HG03354 (cell line): ENCODE results near the gene GLS.
A peak's percentile ranks its signal among the peaks of the same experiment; 100 is the strongest.

Source experiments
- ATAC-seq: cut with Tn5 transposase; IDR thresholded peaks from one replicate; pipeline ENCODE4 v1.9.1; 2021; ENCODE audit warnings: mild to moderate bottlenecking; ENCODE audit not compliant: unreplicated experiment, poor library complexity, severe bottlenecking

Gene GLS

DNA sequence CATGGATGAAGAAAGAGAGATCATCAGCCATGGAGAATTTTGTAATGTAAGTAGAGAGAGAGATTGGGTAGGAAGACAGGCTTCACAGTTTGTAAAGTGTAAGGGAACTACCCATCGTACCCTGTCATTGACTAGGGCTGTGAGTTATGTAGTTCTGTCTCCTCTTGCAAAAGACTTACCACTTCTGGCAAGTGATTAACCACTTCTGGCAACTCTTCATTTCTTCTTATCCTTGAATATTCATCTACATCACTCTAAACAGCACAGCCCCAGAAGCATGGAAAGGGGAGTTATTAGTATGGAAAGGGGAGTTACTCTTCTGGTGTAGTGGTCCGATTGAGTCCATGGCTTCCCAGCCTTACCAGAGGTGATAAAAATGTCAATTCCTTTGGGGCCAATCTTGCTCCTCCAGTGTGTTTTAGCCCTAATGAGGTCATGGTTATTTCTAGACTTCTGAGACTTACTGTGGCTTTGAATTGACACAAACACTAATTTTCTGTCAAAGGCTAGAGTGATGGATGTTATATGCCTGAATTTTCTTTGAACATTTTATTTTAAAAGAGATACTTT is 81.4 kb downstream of the GLS start:
- ATAC-seq: peak; percentile 38

DNA sequence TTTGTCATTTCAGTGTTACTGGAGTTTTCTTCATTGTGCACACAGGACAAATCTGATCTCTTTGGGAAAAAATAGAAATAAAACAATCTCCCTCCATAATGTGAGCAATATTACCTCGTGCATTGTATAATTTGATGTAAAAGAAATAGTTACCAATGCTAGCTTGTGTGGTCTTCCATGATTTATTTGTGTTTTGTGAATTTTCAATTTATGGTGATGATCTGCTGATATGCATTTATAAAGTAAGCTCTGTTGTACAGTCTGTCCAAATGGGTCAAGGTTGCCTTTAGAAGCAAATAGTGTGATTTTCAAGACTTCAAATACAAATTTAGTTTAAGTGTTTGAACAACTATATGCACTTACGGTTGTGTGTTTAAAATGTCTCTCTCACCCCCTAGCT is 82.5 kb downstream of the GLS start:
- ATAC-seq: no peak

DNA sequence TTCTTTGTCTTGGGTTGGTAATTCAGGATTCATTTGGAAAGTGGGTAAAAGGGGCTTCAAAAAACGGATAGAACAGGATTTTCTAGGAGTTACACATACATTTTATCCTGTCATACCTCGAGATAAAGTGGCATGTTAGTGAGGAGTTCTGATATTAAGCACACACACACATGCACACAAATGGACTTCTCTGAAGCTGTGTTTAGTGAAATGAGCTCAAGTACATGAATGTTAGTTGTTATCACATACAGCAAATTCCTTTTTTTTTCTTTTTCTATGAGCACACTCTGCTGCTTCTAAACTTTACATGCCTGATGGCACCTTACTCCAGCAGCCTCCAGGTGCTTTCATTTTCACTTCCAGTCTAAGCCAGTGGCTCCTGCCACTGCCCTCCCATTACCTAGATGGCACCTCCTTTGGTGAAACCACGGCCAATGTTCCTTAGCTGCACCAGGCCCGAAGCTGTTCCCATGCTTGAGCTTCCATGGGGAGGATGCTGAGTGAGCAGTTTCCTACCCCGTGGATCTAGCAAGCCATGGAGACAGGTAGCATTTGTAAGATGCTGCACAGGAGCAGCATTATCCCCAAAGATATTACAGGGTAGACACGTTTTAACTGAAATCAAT is 83.7 kb downstream of the GLS start:
- peak; percentile 33 for ATAC-seq

DNA sequence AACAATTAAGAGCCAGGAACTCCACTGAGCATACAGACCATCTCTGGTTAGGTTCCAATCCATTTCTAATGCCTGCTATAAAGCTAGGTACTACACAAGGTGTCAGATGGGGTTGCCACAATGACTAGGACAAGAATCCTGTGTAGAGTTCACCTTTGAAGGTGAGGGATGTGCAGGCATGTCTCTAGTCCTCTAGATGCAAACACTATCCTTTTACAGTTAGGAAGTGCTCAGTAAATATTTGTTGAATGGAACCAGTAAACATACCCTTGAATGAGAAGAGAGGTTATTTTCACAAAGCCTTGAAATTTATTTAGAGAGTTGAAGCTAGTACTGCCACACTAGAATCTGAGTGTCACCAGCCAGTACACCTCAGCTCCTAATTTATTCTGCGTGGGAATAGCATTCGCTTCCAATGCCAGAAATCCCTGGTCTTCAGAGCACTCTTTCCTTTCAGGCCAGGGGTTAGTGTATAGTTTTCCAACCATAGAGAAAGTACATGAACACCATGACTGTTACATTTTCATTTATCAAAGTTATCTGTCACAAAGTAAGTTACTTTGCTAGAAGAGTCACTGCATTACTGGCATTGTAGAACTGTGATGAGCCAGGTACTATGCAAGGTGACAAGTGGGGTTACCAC is 85.1 kb downstream of the GLS start:
- ATAC-seq: no peak

DNA sequence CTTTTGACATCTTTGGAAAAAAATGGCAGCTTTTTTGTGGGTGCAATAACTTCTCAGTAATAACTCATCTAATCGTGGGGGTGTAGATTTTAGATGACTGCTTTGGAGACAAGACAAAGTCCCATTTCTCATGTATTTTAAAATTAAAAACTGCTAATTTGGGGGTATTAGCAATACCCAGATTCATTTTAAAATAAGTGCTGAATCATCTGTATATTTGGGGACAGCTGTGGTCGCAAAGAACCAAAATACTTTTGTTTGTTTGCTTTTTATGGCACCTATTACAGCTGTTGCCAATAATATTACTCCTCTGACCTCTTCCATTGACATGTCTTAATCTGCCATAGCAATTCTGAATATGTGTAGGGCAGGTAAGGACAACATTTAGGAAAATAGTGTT is 87.9 kb downstream of the GLS start:
- no peak for ATAC-seq

DNA sequence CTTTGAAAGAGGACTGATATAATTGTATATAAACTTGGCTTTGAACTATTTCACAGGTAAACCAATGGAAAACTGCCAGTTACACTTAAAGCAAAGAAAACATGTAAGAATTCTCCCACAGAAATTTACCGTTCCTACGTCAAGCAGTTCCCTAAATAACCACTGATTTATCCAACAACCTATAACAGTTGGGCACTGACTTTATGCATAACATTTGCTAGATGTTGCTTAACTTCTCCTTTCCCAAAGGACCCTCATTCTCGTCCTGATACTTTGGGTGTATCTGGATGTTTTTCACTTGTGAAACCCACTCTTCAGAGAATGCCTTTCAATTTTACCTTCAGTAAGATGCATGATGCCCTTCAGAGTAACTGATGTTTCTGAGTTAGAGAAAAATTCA is 89.5 kb downstream of the GLS start:
- no peak for ATAC-seq

DNA sequence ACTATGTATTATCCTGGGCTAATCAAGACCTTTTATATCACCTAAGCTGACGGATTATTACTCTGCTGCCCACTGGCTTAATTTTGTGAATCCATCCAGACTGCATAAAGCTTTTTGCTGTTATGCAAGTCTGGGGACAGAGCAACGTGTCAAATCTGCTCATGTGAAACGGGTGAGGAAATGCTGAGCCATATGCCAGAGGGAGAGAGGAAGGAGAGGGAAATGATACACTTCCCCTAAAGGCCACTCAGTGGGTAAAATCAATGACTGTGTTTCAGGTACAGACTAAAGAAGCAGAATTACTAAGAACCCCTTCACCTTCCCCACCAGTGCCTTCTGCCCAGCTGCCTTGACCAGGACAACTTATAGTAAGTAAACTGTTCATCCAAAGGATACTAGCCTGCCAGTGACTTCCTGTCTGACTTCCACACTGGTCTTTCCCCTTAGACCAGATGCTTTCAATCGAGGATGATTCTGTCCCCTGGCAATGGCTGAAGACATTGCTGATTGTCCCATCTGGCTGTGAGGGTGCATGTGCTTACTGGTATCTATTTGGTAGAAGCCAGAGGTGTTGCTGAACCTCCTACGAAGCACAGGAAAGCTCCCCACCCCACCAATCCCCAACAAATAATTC is 90.4 kb downstream of the GLS start:
- no peak for ATAC-seq

DNA sequence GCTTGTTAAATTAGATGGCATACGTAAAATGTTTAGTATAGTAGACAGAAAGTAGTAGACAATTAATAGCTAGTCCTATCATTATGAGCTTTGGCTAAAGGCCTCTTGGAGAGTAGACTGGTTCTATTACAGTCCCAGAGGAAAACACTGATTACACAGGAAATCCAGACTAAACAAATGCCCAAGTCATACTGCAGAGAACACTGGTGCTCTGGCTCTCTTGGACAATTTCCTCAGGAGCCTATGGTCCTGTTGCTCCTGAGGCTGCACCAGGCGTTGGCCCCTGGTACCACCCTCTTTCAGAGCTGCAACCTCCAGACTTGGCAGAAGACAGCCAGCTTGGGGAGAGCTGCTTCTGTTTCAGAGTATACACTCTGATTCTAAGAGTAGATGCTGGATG is 91.6 kb downstream of the GLS start:
- ATAC-seq: no peak

DNA sequence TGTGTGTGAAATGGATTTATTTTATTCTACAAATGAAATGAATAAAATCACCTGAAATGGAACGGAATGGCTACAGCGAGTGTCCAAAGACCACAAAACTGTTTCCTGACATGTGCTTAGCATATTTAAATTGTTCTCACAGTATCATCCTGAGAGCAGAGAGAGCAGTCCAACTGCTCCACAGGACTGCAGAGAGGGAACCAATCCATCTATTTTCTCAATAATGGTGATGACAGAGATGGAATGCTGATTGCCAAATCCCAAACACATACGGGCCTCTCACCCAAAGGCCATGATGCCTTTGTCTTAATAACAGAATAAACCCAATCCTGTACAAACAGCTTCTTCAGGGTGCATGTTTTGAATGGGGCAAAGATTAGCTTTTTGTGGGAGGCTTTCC is 92.2 kb downstream of the GLS start:
- ATAC-seq: no peak

DNA sequence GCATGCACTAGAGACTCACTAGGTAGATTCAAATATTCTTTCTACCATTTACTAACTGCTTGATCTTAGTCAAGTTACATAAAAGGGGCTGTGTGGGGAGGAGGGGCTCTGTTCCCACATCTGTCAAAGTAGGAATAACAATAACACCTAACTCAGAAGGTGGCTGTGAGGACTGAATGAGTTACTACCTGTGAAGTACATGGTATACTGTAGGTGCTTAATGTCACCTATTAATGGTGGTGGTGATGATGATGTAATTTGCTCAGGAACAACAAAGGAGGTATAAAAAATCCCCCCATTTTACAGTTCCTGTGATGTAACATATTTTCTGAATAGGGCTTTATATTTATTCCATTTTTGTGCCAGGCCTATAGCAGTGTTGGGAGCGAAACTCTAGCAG is 92.6 kb downstream of the GLS start:
- ATAC-seq: no peak

DNA sequence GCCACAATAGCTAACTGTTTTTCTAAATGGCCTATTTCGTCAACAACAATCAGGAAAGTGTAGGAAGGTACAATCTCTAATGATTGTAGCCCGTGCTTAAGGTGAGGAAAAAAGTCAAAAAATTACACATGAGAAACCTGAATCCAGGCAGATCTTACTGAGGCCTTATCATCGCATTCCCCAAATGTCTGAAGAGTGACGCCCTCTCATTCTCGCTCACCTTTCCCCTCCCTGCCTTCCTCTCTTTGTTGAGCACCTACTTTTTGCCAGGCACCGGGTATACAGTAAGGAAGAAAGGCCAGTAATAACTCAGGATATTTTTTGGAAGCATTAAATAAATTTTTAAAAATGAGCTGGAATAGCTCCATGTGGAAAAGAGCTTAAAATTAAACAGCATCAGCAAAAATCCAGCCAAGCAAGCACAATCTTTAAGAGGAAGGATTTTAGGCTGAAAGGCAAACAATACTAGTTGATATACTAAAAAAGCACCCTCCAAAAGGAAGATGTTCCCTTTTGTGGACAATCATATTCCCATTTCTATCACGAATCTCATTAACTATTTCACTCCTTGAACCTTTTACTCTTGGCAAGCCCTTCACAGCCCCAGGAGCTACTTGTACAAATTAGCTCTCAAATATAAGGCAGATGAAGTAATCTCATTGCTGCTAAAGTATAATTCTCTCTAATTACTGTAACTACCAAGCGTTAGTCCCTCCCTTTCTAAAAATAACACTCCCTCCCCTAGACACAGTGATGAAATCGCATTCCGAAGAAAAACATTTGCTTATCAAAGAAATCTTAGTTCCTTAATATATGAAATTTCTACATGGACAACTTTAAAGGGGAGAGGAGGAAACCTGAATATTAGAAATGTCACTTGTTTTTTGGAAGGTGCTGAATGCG is 93.4 kb downstream of the GLS start:
- ATAC-seq: no peak

DNA sequence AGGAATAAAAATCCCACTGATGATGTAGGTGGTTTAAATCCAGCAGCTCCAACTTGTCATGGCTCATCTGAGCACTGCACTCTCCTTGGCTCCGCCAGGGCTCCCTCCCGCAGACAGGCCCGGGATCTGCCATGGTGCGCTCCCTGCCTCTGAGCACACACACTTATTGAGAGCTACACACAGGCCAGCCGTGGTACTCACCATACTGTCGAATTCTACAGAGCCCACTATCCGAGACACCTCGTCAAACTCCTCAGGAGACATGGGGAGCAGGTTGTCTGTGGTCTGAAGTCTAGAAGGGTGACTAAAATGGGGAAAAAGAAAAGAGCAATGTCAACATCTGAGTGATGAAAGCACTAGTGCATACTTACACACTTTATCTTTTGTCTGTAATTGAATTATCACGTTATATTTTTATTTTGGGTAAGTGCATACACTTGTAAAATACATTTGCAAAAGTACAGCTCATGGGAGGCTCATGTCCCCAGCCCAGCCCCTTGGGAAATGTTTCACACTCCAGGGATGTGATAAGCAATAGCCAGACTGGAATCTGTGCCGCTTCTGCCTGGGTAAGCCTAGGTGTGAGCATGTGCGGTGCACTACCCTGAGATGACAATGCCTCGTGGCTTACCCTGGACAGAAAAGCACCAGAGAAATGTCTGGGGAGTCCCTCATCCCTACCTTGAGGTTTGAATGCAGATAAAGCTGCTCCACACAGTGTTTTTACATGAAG is 94.2 kb downstream of the GLS start:
- no peak for ATAC-seq

DNA sequence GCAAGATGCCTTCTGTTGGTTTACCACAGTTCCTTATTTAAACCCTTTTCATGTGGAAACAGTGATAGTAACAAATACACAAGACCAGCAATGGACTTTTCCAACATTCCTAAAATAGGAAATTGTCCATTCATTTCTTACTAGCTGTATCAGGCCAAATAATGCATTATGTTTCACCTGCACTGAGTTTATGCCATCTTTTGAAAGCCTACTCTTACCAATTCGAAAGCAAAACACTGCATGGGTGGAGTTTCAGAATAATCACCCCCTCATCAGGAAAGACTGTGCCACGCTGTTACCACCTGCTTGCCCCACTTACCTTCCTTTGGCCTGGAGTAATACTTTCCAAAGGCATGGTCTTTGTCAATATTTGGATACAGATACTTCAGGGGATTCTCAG is 95.9 kb downstream of the GLS start:
- no peak for ATAC-seq

DNA sequence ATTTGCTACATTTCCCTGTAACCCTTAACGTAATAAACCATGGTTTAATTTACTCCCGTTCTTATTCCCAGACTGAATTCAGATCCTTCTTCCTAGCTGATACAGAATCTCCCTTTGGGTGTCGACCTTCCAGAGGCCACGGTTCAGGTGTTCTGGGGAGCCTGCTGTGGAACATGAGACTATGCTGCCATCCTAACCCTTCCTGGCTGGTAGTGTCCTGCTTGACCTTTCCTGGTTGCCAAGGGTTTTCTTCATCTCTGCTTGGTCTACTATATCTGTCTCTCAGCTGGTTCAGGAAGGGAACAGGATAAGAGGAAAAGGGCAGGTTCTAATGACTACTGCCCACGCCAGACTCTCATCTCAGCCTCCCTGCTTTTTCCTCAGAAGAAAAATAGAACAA is 96.9 kb downstream of the GLS start:
- ATAC-seq: no peak

DNA sequence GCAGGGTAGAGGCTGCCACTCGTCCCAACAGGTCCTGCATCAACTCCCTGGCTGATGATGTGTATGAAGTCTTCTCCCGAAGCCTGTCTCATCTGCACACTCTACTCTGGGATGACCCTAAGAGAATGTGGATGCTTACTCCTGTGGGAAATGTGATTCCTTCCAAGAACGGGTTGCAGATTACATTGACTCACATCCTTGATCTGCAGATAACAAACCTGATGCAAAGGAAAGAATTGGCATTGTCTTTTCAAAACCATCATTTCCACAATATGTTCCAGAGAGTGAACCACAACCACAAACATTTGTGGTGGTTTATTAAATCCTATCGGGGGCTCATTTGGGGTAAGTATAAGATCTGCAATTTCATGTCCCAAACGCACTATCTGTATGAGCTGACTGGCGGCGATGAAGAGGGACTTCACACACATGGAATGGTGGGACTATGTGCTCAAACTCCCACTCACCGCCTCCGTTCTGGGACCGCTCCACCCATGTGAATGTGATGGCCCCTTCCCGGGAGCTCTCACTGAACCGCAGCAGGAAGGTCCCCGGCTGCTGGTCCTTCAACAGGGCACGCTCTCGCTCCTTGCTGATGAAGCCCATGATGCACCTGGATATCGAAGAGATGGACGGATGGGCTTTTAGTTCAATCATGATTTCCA is 97.9 kb downstream of the GLS start:
- no peak for ATAC-seq

DNA sequence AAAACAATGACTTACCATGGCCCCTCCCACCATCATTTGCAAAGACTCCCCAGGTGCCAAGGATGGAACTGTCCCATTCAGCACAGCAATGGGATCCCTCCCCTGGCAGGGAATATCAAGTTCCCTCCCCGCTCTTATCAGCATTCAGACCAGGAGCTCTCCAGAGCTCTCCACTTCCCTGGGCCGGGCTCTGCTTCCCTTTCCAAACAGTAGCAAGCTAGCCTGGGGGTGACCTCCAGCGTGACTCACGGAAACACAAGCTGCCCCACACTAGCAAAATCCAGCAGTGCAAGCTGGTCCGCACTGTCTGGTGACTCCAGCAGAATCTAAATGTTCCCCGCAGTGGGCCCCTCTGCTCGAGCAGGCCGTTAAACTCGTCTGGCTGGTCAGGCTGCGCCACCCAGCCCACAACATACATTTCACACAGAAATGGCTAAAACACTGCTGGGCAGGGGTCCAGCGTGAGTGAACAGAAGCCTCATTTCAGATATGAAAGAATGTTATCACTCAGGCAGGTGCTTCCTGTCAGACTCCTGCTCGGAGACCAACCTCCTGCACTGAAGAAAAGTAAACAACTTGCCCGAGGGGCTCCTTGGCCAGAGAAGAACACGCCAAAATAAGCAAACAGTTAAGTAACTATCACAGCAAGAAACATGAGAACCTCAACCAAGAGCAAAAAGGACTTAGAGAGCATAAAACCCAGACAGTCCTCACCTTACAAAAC is 99.4 kb downstream of the GLS start:
- ATAC-seq: no peak

DNA sequence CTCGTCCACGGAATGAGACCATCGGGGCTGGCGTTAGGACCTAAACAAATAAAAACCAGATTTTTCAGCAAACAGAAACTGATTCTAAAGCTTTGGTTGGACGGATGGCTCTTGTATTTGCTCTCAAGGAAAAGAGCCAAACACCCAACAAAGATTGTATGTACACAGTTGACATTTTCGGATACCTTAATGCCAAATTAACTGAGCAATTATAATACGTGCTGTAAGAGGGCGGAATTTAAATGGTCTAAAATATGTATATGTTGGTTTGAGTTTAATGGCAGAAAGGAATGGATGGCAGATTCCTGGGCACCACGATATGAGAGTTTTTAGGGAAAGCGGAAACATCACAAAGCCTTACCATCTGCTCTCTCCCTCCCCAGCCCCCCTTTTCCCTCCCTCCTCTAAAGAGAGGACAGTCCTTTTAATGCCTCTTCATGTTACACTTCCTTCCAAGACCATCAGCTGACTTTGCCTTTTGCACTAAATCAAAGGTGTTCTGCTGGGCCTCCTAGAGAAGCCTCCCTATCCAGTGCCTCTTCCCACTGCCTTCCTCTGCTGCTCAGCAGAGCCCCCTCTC is 100.1 kb downstream of the GLS start:
- no peak for ATAC-seq

DNA sequence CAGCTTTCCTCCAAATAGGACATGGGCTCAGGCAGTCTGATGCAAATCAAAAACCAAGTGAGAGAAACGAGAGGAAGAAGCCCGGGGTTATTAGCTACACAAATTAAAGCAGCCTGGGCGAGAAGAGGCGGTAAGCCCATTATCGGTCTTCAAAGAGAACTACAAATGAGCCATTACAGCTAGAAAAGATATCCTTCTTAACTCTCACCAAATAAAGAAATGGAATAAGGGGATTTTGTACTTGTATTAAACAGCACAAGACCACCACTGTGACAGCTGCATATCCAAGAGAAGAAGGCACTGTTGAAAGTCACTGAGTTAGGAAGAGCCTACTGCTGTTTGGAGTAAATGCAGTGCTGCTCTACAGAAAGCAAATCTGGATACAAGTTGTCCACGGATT is 100.7 kb downstream of the GLS start:
- ATAC-seq: no peak
